SK-N-SH treated with all-trans-retinoic acid at 6 μM for 48 hours (cell line): ENCODE measurements around the gene GRK5.

Experiments used
- CREB5 ChIP-seq: fragments of 250-450 bp; sonication (Bioruptor Pico); IDR thresholded peaks from 2 replicates; pipeline ENCODE4 v1.5.1; 2020; ENCODE audit warnings: low read depth, mild to moderate bottlenecking, moderate library complexity
- CSDC2 ChIP-seq: fragments of 250-450 bp; sonication (Bioruptor Pico); IDR thresholded peaks from 2 replicates; pipeline ENCODE4 v1.5.0; 2020; ENCODE audit warnings: mild to moderate bottlenecking, moderate library complexity
- ESRRG ChIP-seq: fragments of 250-450 bp; sonication (Bioruptor Pico); IDR thresholded peaks from 2 replicates; pipeline ENCODE4 v1.6.1; 2021; ENCODE audit warnings: mild to moderate bottlenecking
- ISL1 ChIP-seq: fragments of 250-450 bp; sonication (Bioruptor Pico); IDR thresholded peaks from 2 replicates; pipeline ENCODE4 v2.1.2; 2022; ENCODE audit warnings: mild to moderate bottlenecking, moderate library complexity
- OSR1 ChIP-seq: fragments of 250-450 bp; sonication (Bioruptor Pico); IDR thresholded peaks from 2 replicates; pipeline ENCODE4 v1.8.0; 2022; ENCODE audit warnings: moderate library complexity, mild to moderate bottlenecking, inconsistent platforms
- PATZ1 ChIP-seq: fragments of 250-450 bp; sonication (Bioruptor Pico); IDR thresholded peaks from 2 replicates; pipeline ENCODE4 v1.8.0; 2020; ENCODE audit warnings: mild to moderate bottlenecking, moderate library complexity, borderline replicate concordance
- RARB ChIP-seq: fragments of 250-450 bp; sonication (Bioruptor Pico); IDR thresholded peaks from 2 replicates; pipeline ENCODE4 v1.8.0; 2021; ENCODE audit warnings: mild to moderate bottlenecking, moderate library complexity
- TCF4 ChIP-seq: fragments of 250-450 bp; sonication (Bioruptor Pico); IDR thresholded peaks from 2 replicates; pipeline ENCODE4 v1.8.0; 2021; ENCODE audit warnings: mild to moderate bottlenecking, moderate library complexity, borderline replicate concordance
- TSHZ2 ChIP-seq: fragments of 250-450 bp; sonication (Bioruptor Pico); IDR thresholded peaks from 2 replicates; pipeline ENCODE4 v1.5.0; 2020; ENCODE audit warnings: mild to moderate bottlenecking, moderate library complexity
- ZFP3 ChIP-seq: fragments of 250-450 bp; sonication (Bioruptor Pico); IDR thresholded peaks from 2 replicates; pipeline ENCODE4 v1.5.0; 2020; ENCODE audit warnings: mild to moderate bottlenecking, moderate library complexity
- ZFP30 ChIP-seq: fragments of 450-650 bp; formaldehyde crosslinking; IDR thresholded peaks from 2 replicates; pipeline ENCODE4 v1.5.0; 2022; ENCODE audit warnings: mild to moderate bottlenecking, moderate library complexity

DNA sequence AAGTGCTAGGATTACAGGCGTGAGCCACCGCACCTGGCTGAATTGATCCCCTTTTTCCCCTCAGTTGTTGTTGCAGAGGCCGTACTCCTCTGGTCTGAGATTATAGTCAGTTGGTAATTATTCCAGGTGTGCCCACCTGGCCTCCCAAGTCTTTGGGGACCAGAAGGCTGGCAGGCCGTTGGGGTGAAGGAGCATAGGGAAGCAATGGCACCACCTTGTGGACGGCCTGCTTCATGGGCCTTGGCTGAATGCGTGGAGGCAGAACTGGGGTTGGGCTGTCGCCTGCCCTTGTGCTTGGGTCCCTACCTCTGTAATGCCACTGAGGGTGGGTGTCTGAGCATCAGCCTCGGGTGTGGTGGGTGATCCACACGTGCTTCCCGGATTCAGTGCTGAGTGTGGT lies 209.5 kb downstream of the GRK5 start:
- TF ChIP-seq ZFP3 (CRISPR knock-in tag) = no peak
- no peak for TF ChIP-seq PATZ1 (CRISPR knock-in tag)
- no peak for TF ChIP-seq TSHZ2
- TF ChIP-seq CSDC2 = no peak
- TF ChIP-seq ZFP30 (CRISPR knock-in tag) = no peak
- no peak for TF ChIP-seq RARB
- TF ChIP-seq CREB5 = no peak
- no peak for TF ChIP-seq TCF4
- TF ChIP-seq ESRRG = no peak
- TF ChIP-seq ISL1 (CRISPR knock-in tag) = no peak
- TF ChIP-seq OSR1 = no peak
